G401.6 (cell line): ENCODE results near the gene CADM4.
A peak's percentile ranks its signal among the peaks of the same experiment; 100 is the strongest.
"Not testable (repeated sequence)": the region's sequence is repeated elsewhere in the genome, so short reads cannot be mapped to it uniquely, and the experiment has no call there.

Experiments
- FAIRE-seq: peaks from 2 replicates; lab custom pipeline; 2012; peaks lifted over from hg19 to GRCh38; lab: Jason Lieb, UNC

The CADM4 gene

GRCh38 chr19:43662487-43662886 lies 22.8 kb upstream of the CADM4 start:
- FAIRE-seq = peak; percentile 31

- FAIRE-seq = no peak
Measured at GRCh38 chr19:43660971-43661360, 21.3 kb upstream of the CADM4 start.

GRCh38 chr19:43660301-43660970 lies 20.8 kb upstream of the CADM4 start:
- no peak for FAIRE-seq

- no peak for FAIRE-seq
Measured at GRCh38 chr19:43658494-43658893, 18.8 kb upstream of the CADM4 start.

GRCh38 chr19:43658001-43658400 lies 18.4 kb upstream of the CADM4 start:
- no peak for FAIRE-seq

GRCh38 chr19:43656436-43656835 lies 16.8 kb upstream of the CADM4 start:
- FAIRE-seq = no peak

GRCh38 chr19:43652546-43652874 lies 12.9 kb upstream of the CADM4 start:
- no peak for FAIRE-seq

GRCh38 chr19:43651758-43652545 lies 12.3 kb upstream of the CADM4 start:
- peak; percentile 81 for FAIRE-seq

- FAIRE-seq = not testable (repeated sequence)
Measured at GRCh38 chr19:43650276-43650675, 10.6 kb upstream of the CADM4 start.

- no peak for FAIRE-seq
Measured at GRCh38 chr19:43649514-43649913, 9.9 kb upstream of the CADM4 start.

GRCh38 chr19:43648633-43649032 lies 9.0 kb upstream of the CADM4 start:
- no peak for FAIRE-seq

GRCh38 chr19:43644181-43644580 lies 4.5 kb upstream of the CADM4 start:
- no peak for FAIRE-seq

- FAIRE-seq = no peak
Measured at GRCh38 chr19:43643326-43643725, 3.7 kb upstream of the CADM4 start.

GRCh38 chr19:43642531-43642930 lies 2.9 kb upstream of the CADM4 start:
- no peak for FAIRE-seq

- no peak for FAIRE-seq
Measured at GRCh38 chr19:43641333-43641732, 1.7 kb upstream of the CADM4 start.

- FAIRE-seq = no peak
Measured at GRCh38 chr19:43640424-43640757, 741 bp upstream of the CADM4 start.

- no peak for FAIRE-seq
Measured at GRCh38 chr19:43638995-43639518, 593 bp downstream of the CADM4 start.

GRCh38 chr19:43638214-43638994 lies 1.2 kb downstream of the CADM4 start:
- FAIRE-seq = no peak

- peak; percentile 75 for FAIRE-seq
Measured at GRCh38 chr19:43636121-43636683, 3.4 kb downstream of the CADM4 start.

- FAIRE-seq = peak; percentile 60
Measured at GRCh38 chr19:43635561-43635940, 4.1 kb downstream of the CADM4 start.

GRCh38 chr19:43634872-43635560 lies 4.6 kb downstream of the CADM4 start:
- FAIRE-seq = no peak

- FAIRE-seq = no peak
Measured at GRCh38 chr19:43634506-43634871, 5.2 kb downstream of the CADM4 start.
